Activated T-cell treated with anti-CD3 and anti-CD28 coated beads for 4 hours (primary cell): ENCODE measurements around the gene IDH3A.
"Not testable (repeated sequence)": the region's sequence is repeated elsewhere in the genome, so short reads cannot be mapped to it uniquely, and the experiment has no call there.

Experiments
- DNase-seq: peaks from one replicate; pipeline ENCODE4 v3.0.0-alpha.2; 2020

IDH3A gene

GRCh38 chr15:78129751-78130287, 19.3 kb upstream of the IDH3A start:
- DNase-seq = no peak

GRCh38 chr15:78130466-78131294, 18.5 kb upstream of the IDH3A start:
- DNase-seq = no peak

GRCh38 chr15:78131295-78132061, 17.7 kb upstream of the IDH3A start, which contains the start of gene CIB2:
Gene CIB2 (minus strand): TSS chr15:78131445. CDS start chr15:78131215, 230 bp downstream.
- peak; percentile 65 for DNase-seq

GRCh38 chr15:78133801-78134200, 15.4 kb upstream of the IDH3A start:
- no peak for DNase-seq

GRCh38 chr15:78139578-78139977, 9.6 kb upstream of the IDH3A start:
- no peak for DNase-seq

GRCh38 chr15:78140292-78140691, 8.9 kb upstream of the IDH3A start:
- DNase-seq = no peak

GRCh38 chr15:78142332-78142731, 6.8 kb upstream of the IDH3A start:
- DNase-seq = no peak

- DNase-seq = no peak
Measured at GRCh38 chr15:78146425-78147154, 2.6 kb upstream of the IDH3A start.

GRCh38 chr15:78147566-78147965, 1.6 kb upstream of the IDH3A start:
- DNase-seq = no peak

- DNase-seq = no peak
Measured at GRCh38 chr15:78148392-78149067, 632 bp upstream of the IDH3A start.

- no peak for DNase-seq
Measured at GRCh38 chr15:78149805-78150751, 916 bp downstream of the IDH3A start.

GRCh38 chr15:78151075-78151474, 1.9 kb downstream of the IDH3A start:
- not testable (repeated sequence) for DNase-seq

- no peak for DNase-seq
Measured at GRCh38 chr15:78154955-78155354, 5.8 kb downstream of the IDH3A start.

GRCh38 chr15:78155355-78155939, 6.3 kb downstream of the IDH3A start:
- DNase-seq = no peak

- DNase-seq = no peak
Measured at GRCh38 chr15:78156653-78157052, 7.5 kb downstream of the IDH3A start.

- DNase-seq = no peak
Measured at GRCh38 chr15:78157203-78157602, 8.0 kb downstream of the IDH3A start.

GRCh38 chr15:78159395-78159794, 10.2 kb downstream of the IDH3A start:
- no peak for DNase-seq

GRCh38 chr15:78162038-78162437, 12.9 kb downstream of the IDH3A start:
- no peak for DNase-seq

- no peak for DNase-seq
Measured at GRCh38 chr15:78164010-78164409, 14.8 kb downstream of the IDH3A start.

GRCh38 chr15:78167227-78167888, 18.2 kb downstream of the IDH3A start:
- no peak for DNase-seq
